Right lobe of liver (tissue), 4 donors: ENCODE data around the gene DCDC1.

Experiments used
- POLR2A ChIP-seq: fragments of 450-650 bp; IDR thresholded peaks from one replicate; pipeline ENCODE4 v1.6.1; 2017; ENCODE audit warnings: antibody characterized with exemption, mild to moderate bottlenecking
- TF ChIP-seq, protein P1 (sequence below), 4 donors: fragments of 200-600 bp in 3 of 4; fragments of 450-650 bp in 1 of 4; IDR thresholded peaks; one replicate each; pipeline versions ENCODE4 v1.5.1 to v1.8.0; 2016 to 2022; ENCODE audit warnings: antibody characterized with exemption in 4 of 4, mild to moderate bottlenecking in 2 of 4
- donor health status: DM: no; HTN: no; CAD: no.
- donor health status: DM: no; HTN: no; CAD: no.
- donor health status: DM: no; HTN: yes; CAD: no.

DNA sequence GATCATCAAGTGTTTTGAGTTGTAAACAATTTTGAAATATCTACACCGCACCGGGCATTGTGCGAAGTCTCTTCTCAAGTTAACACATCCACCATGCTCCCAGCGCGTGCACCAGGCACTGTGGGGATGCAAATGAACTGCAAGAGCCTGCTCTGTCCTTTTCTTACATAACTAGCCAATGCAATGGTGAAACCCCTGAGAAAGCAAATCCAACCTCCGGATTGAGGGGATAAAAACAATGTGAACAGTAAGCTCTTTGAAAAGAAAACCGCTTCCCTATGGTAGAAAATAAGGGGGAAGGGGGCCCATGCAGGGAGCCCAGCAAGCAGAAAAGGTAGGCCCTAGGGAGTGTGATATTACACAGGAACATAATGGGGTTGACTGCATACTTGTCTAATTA is 508.5 kb downstream of the DCDC1 start:
- no peak for TF ChIP-seq POLR2A
- TF ChIP-seq, protein P1, sequence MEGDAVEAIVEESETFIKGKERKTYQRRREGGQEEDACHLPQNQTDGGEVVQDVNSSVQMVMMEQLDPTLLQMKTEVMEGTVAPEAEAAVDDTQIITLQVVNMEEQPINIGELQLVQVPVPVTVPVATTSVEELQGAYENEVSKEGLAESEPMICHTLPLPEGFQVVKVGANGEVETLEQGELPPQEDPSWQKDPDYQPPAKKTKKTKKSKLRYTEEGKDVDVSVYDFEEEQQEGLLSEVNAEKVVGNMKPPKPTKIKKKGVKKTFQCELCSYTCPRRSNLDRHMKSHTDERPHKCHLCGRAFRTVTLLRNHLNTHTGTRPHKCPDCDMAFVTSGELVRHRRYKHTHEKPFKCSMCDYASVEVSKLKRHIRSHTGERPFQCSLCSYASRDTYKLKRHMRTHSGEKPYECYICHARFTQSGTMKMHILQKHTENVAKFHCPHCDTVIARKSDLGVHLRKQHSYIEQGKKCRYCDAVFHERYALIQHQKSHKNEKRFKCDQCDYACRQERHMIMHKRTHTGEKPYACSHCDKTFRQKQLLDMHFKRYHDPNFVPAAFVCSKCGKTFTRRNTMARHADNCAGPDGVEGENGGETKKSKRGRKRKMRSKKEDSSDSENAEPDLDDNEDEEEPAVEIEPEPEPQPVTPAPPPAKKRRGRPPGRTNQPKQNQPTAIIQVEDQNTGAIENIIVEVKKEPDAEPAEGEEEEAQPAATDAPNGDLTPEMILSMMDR (IDR thresholded peaks at IDR 0.05), result no peak
